Endothelial cell of umbilical vein (primary cell): ENCODE data around the gene C5orf24. TPM values are rescaled to one million over a fixed set of nuclear protein-coding genes. Genes with fewer than 3 reads are reported as not detected.
A peak's percentile ranks its signal among the peaks of the same experiment; 100 is the strongest.

ENCODE experiments used
- BruUV-seq: library from RNA; stranded (reverse); fragments of 400-500 nt; replicated peaks from 2 replicates; lab custom pipeline; 2021; lab: Mats Ljungman, UMichigan
- CTCF ChIA-PET: fragments of 300-600, 350-600 bp; sonication (Branson Sonifier 250); formaldehyde crosslinking; loops from one replicate; lab custom pipeline; 2021; ENCODE audit warnings: antibody characterized with exemption, inconsistent platforms; lab: Charles Lee
- POLR2A ChIA-PET: fragments of 300-600, 350-600 bp; sonication (Branson Sonifier 250); formaldehyde crosslinking; loops from one replicate; lab custom pipeline; 2021; ENCODE audit warnings: antibody characterized with exemption, inconsistent platforms; lab: Charles Lee
- DNase-seq: peaks from one replicate; pipeline ENCODE4 v3.0.0-alpha.2; 2011; ENCODE audit warnings: low read depth, low spot score
- FAIRE-seq: peaks from 2 replicates; lab custom pipeline; 2011; peaks lifted over from hg19 to GRCh38; lab: Jason Lieb, UNC
- H2AFZ ChIP-seq: 2 replicates; pipeline ENCODE4 v1.6.0; 2012; ENCODE audit warnings: low read depth, low read length, control low read depth, inconsistent platforms
- H3K27ac ChIP-seq: 2 replicates; pipeline ENCODE4 v1.5.1; 2011; ENCODE audit warnings: low read depth, mild to moderate bottlenecking, control low read depth, low read length, moderate library complexity; ENCODE audit not compliant: insufficient read depth
- H3K27me3 ChIP-seq, 2 experiments: 2 replicates each; pipeline versions ENCODE4 v1.6.0 to v1.6.1; 2011; ENCODE audit warnings: low read length in 2 of 2, mixed read lengths in 1 of 2; ENCODE audit not compliant: control insufficient read depth in 2 of 2, insufficient read depth in 2 of 2
- H3K36me3 ChIP-seq, 2 experiments: 2 replicates in 1 of 2; 3 replicates in 1 of 2; pipeline ENCODE4 v1.5.1; 2011; ENCODE audit warnings: low read length in 2 of 2, mild to moderate bottlenecking in 1 of 2, moderate library complexity in 1 of 2; ENCODE audit not compliant: control insufficient read depth in 2 of 2, insufficient read depth in 2 of 2; ENCODE audit errors: extremely low read depth in 1 of 2
- H3K4me1 ChIP-seq: 3 replicates; pipeline ENCODE4 v1.5.1; 2011; ENCODE audit warnings: mild to moderate bottlenecking, low read length; ENCODE audit not compliant: control insufficient read depth, insufficient read depth; ENCODE audit errors: extremely low read depth
- H3K4me2 ChIP-seq: 2 replicates; pipeline ENCODE4 v1.6.1; 2011; ENCODE audit warnings: low read length, control low read depth, mixed read lengths; ENCODE audit not compliant: insufficient read depth
- H3K4me3 ChIP-seq, 3 experiments: fragments of 200-600 bp in 1 of 3; sonication (generic), shearing (Covaris generic) in 1 of 3; replicated peaks in 1 of 3; 2 replicates each; pipeline ENCODE4 v1.5.1; 2011 to 2016; ENCODE audit warnings: control low read depth in 3 of 3, low read length in 3 of 3, mild to moderate bottlenecking in 2 of 3, inconsistent platforms in 1 of 3, low read depth in 1 of 3, moderate library complexity in 1 of 3; ENCODE audit not compliant: insufficient read depth in 1 of 3
- H3K79me2 ChIP-seq: 2 replicates; pipeline ENCODE4 v1.6.0; 2012; ENCODE audit warnings: low read length, inconsistent platforms; ENCODE audit not compliant: control insufficient read depth, insufficient read depth
- H3K9ac ChIP-seq: replicated peaks from 2 replicates; pipeline ENCODE3; 2011; ENCODE audit warnings: low read length, control low read depth; ENCODE audit not compliant: insufficient read depth; ENCODE audit errors: extremely low read depth
- H3K9me1 ChIP-seq: replicated peaks from 3 replicates; pipeline ENCODE4 v1.6.0; 2011; ENCODE audit warnings: mild to moderate bottlenecking, low read length; ENCODE audit not compliant: control insufficient read depth, insufficient read depth; ENCODE audit errors: extremely low read depth
- H3K9me3 ChIP-seq: replicated peaks from 2 replicates; pipeline ENCODE4 v1.5.1; 2012; ENCODE audit warnings: low read length, inconsistent platforms; ENCODE audit not compliant: control insufficient read depth, insufficient read depth
- H4K20me1 ChIP-seq: replicated peaks from 2 replicates; pipeline ENCODE3; 2011; ENCODE audit warnings: mild to moderate bottlenecking, low read length; ENCODE audit not compliant: control insufficient read depth, insufficient read depth; ENCODE audit errors: extremely low read depth
- EZH2 ChIP-seq: IDR thresholded peaks from 2 replicates; pipeline ENCODE4 v1.6.1; 2012; ENCODE audit warnings: borderline replicate concordance, low read depth, mild to moderate bottlenecking, moderate library complexity, low read length, inconsistent platforms; ENCODE audit not compliant: severe bottlenecking
- FOS ChIP-seq: IDR thresholded peaks from 2 replicates; pipeline ENCODE4 v1.6.1; 2011; ENCODE audit warnings: mild to moderate bottlenecking, low read length, moderate library complexity, borderline replicate concordance; ENCODE audit not compliant: insufficient read depth
- GATA2 ChIP-seq: IDR thresholded peaks from 2 replicates; pipeline ENCODE4 v1.7.0; 2011; ENCODE audit warnings: low read depth, mild to moderate bottlenecking, moderate library complexity, mixed read lengths, low read length; ENCODE audit not compliant: insufficient read length, insufficient read depth
- JUN ChIP-seq: IDR thresholded peaks from 2 replicates; pipeline ENCODE4 v1.6.1; 2011; ENCODE audit warnings: borderline replicate concordance, low read depth; ENCODE audit not compliant: insufficient read length, insufficient read depth
- MYC ChIP-seq: IDR thresholded peaks from one replicate; pipeline ENCODE4 v1.6.1; 2011; ENCODE audit warnings: mild to moderate bottlenecking, low read depth, low read length
- POLR2A ChIP-seq: IDR thresholded peaks from 2 replicates; pipeline ENCODE4 v1.6.1; 2012; ENCODE audit warnings: low read depth, mild to moderate bottlenecking, control low read depth, low read length
- POLR2AphosphoS5 ChIP-seq: IDR thresholded peaks from 2 replicates; pipeline ENCODE4 v1.6.1; 2012; ENCODE audit warnings: low read depth, mild to moderate bottlenecking, control low read depth, low read length, moderate library complexity; ENCODE audit not compliant: insufficient read depth
- dilution Hi-C: fragments of 300-500 bp; cut with MboI; formaldehyde crosslinking; loops from one replicate; pipeline ENCODE4 v1.15.0; 2019; ENCODE audit warnings: low sequenced_read_pairs; ENCODE audit not compliant: extremely low pct_ligation_motif_present
- intact Hi-C: fragments of 100-400 bp; cut with micrococcal nuclease; formaldehyde crosslinking; loops from one replicate; pipeline ENCODE4 v1.10.0; 2022
- polyA plus RNA-seq, 4 experiments: library from polyadenylated mRNA; depleted of rRNA in 3 of 4; stranded (reverse) in 3 of 4; unstranded in 1 of 4; fragments of >200 nt; gene quantifications; 2 replicates each; pipeline versions ENCODE4 v1.2.1 to v1.2.3, GENCODE V29; 2011 to 2012; ENCODE audit warnings: missing spikeins in 1 of 4
- total RNA-seq: library from RNA; stranded (reverse); gene quantifications from 2 replicates; pipeline ENCODE4 v1.2.3, GENCODE V29; 2021
- TF ChIP-seq, protein P1 (sequence below): IDR thresholded peaks from 2 replicates; pipeline ENCODE4 v1.6.1; 2011; ENCODE audit not compliant: insufficient read depth, insufficient read length
- TF ChIP-seq, protein P2 (sequence below), 2 donors: IDR thresholded peaks; 1 replicate in 1 of 2; 2 replicates in 1 of 2; pipeline ENCODE4 v1.5.1; 2011; ENCODE audit warnings: low read length in 2 of 2, mild to moderate bottlenecking in 2 of 2, moderate library complexity in 2 of 2, control low read depth in 1 of 2, inconsistent platforms in 1 of 2, low read depth in 1 of 2; ENCODE audit not compliant: insufficient read depth in 1 of 2; ENCODE audit errors: extremely low read depth in 1 of 2

Gene C5orf24
- total and polyA plus RNA-seq, 2 donors (not counting 3 experiments of a cell fraction or from before 2014, with no cell fraction given): 21.7 to 56.2 TPM

DNA sequence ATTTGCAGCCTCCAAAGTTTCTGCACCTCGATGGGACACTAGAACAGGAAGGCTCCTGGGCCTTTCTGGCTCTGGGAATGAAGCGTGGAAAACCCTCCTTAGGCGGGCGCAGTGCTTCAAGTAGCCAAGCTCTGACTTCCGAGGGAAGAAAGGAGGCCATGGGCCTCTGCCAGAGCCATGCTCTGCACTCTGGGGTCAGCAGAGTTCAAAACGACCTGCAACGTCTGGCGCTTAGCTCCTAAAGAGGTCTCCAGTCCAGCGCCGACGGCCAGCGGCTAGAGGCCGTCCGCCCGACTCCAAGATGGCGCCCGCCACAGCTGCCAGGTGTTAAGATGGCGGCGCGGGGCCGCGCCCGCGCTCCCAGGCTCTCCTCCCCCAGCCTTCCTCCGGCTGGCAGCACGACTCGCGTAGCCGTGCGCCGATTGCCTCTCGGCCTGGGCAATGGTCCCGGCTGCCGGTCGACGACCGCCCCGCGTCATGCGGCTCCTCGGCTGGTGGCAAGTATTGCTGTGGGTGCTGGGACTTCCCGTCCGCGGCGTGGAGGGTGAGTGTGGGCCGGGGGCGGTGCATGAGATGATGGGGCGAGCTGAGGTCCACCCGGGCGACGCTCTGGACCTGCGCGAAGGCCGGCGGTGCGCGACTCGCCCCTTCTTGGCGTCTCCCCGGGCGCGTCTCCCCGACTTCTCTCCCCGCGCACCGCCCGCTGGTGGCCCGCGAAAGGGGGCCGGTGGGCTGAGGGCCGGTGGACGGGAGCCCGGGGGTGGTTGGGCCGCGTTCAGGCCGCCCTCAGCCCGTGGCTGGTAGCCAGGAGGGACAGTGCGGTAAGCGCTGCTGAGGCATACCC, 28.4 kb downstream of the C5orf24 start, which contains the start of gene TXNDC15:
TSS of gene TXNDC15 (plus strand) at position 385 of the 844 bp plus-strand sequence. CDS start at position 442, 57 bp downstream.
- peak within 1 kb of the TSS; percentile 89 for H3K9ac ChIP-seq
- TF ChIP-seq GATA2: no peak
- no peak for TF ChIP-seq FOS
- TF ChIP-seq, protein P1, sequence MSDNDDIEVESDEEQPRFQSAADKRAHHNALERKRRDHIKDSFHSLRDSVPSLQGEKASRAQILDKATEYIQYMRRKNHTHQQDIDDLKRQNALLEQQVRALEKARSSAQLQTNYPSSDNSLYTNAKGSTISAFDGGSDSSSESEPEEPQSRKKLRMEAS: no peak
- TF ChIP-seq, protein P2, sequence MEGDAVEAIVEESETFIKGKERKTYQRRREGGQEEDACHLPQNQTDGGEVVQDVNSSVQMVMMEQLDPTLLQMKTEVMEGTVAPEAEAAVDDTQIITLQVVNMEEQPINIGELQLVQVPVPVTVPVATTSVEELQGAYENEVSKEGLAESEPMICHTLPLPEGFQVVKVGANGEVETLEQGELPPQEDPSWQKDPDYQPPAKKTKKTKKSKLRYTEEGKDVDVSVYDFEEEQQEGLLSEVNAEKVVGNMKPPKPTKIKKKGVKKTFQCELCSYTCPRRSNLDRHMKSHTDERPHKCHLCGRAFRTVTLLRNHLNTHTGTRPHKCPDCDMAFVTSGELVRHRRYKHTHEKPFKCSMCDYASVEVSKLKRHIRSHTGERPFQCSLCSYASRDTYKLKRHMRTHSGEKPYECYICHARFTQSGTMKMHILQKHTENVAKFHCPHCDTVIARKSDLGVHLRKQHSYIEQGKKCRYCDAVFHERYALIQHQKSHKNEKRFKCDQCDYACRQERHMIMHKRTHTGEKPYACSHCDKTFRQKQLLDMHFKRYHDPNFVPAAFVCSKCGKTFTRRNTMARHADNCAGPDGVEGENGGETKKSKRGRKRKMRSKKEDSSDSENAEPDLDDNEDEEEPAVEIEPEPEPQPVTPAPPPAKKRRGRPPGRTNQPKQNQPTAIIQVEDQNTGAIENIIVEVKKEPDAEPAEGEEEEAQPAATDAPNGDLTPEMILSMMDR (IDR thresholded peaks at IDR 0.05; ENCODE audit: extremely low read depth in 1 of 2, insufficient read depth in 1 of 2, low read depth in 1 of 2, low read length in 2 of 2): no peak
- TF ChIP-seq POLR2AphosphoS5: peak; percentile 96
- no peak for TF ChIP-seq EZH2
- no peak for TF ChIP-seq JUN
- TF ChIP-seq MYC: peak; percentile 31
- TF ChIP-seq POLR2A: peak; percentile 89
- peak within 1 kb of the TSS; percentile 60 for H3K27ac ChIP-seq
- BruUV-seq: TSS peak; percentile 58
- H3K4me3 ChIP-seq: peak within 1 kb of the TSS; percentile 54 to 95 (median 80)
- peak within 1 kb of the TSS; percentile 79 for H3K4me2 ChIP-seq
- peaks cover 16% of the 10 kb centered on the region for H3K79me2 ChIP-seq
- dilution Hi-C loops: no loop called here
- CTCF ChIA-PET: interaction anchor here (1.0 to 2.0 kb wide), 4 partner anchors 11 to 31 kb away, joined by 3 to 7 read pairs (median 5); partner anchors contain the start of genes C5orf24 and PCBD2
- peak within 1 kb of the TSS; percentile 97 for H2AFZ ChIP-seq
- intact Hi-C loops: loop anchor here (1.0 kb wide), 2 partner anchors 29 to 31 kb away; partner anchors contain the start of genes C5orf24 and PCBD2
- FAIRE-seq: peak; percentile 80
- no peaks in the 10 kb centered on the region for H3K27me3 ChIP-seq
- DNase-seq: peak; percentile 89
- H3K9me1 ChIP-seq: no peaks in the 10 kb centered on the region
- H3K9me3 ChIP-seq: no peaks in the 10 kb centered on the region
- no peaks in the 10 kb centered on the region for H4K20me1 ChIP-seq
- H3K36me3 ChIP-seq: peaks cover 0 to 4% of the 10 kb centered on the region in 2 experiments
- peaks cover 3% of the 10 kb centered on the region for H3K4me1 ChIP-seq
- POLR2A ChIA-PET: interaction anchor here (0.6 to 1.4 kb wide), 3 partner anchors 21 to 29 kb away, joined by 4 to 9 read pairs (median 4); partner anchors contain the start of gene C5orf24
